Endothelial cell of umbilical vein (primary cell): ENCODE measurements around the gene INHBC. TPM values are rescaled to one million over a fixed set of nuclear protein-coding genes. Genes with fewer than 3 reads are reported as not detected.
"Not testable (repeated sequence)": the region's sequence is repeated elsewhere in the genome, so short reads cannot be mapped to it uniquely, and the experiment has no call there.

Experiments
- BruUV-seq: library from RNA; stranded (reverse); fragments of 400-500 nt; replicated peaks from 2 replicates; lab custom pipeline; 2021; lab: Mats Ljungman, UMichigan
- CTCF ChIA-PET: fragments of 300-600, 350-600 bp; sonication (Branson Sonifier 250); formaldehyde crosslinking; loops from one replicate; lab custom pipeline; 2021; ENCODE audit warnings: antibody characterized with exemption, inconsistent platforms; lab: Charles Lee
- POLR2A ChIA-PET: fragments of 300-600, 350-600 bp; sonication (Branson Sonifier 250); formaldehyde crosslinking; loops from one replicate; lab custom pipeline; 2021; ENCODE audit warnings: antibody characterized with exemption, inconsistent platforms; lab: Charles Lee
- DNase-seq: peaks from one replicate; pipeline ENCODE4 v3.0.0-alpha.2; 2011; ENCODE audit warnings: low read depth, low spot score
- FAIRE-seq: peaks from 2 replicates; lab custom pipeline; 2011; peaks lifted over from hg19 to GRCh38; lab: Jason Lieb, UNC
- H2AFZ ChIP-seq: 2 replicates; pipeline ENCODE4 v1.6.0; 2012; ENCODE audit warnings: low read depth, low read length, control low read depth, inconsistent platforms
- H3K27ac ChIP-seq: 2 replicates; pipeline ENCODE4 v1.5.1; 2011; ENCODE audit warnings: low read depth, mild to moderate bottlenecking, control low read depth, low read length, moderate library complexity; ENCODE audit not compliant: insufficient read depth
- H3K27me3 ChIP-seq, 2 experiments: 2 replicates each; pipeline versions ENCODE4 v1.6.0 to v1.6.1; 2011; ENCODE audit warnings: low read length in 2 of 2, mixed read lengths in 1 of 2; ENCODE audit not compliant: control insufficient read depth in 2 of 2, insufficient read depth in 2 of 2
- H3K36me3 ChIP-seq, 2 experiments: 2 replicates in 1 of 2; 3 replicates in 1 of 2; pipeline ENCODE4 v1.5.1; 2011; ENCODE audit warnings: low read length in 2 of 2, mild to moderate bottlenecking in 1 of 2, moderate library complexity in 1 of 2; ENCODE audit not compliant: control insufficient read depth in 2 of 2, insufficient read depth in 2 of 2; ENCODE audit errors: extremely low read depth in 1 of 2
- H3K4me1 ChIP-seq: 3 replicates; pipeline ENCODE4 v1.5.1; 2011; ENCODE audit warnings: mild to moderate bottlenecking, low read length; ENCODE audit not compliant: control insufficient read depth, insufficient read depth; ENCODE audit errors: extremely low read depth
- H3K4me2 ChIP-seq: 2 replicates; pipeline ENCODE4 v1.6.1; 2011; ENCODE audit warnings: low read length, control low read depth, mixed read lengths; ENCODE audit not compliant: insufficient read depth
- H3K4me3 ChIP-seq, 3 experiments: fragments of 200-600 bp in 1 of 3; sonication (generic), shearing (Covaris generic) in 1 of 3; replicated peaks in 1 of 3; 2 replicates each; pipeline ENCODE4 v1.5.1; 2011 to 2016; ENCODE audit warnings: control low read depth in 3 of 3, low read length in 3 of 3, mild to moderate bottlenecking in 2 of 3, inconsistent platforms in 1 of 3, low read depth in 1 of 3, moderate library complexity in 1 of 3; ENCODE audit not compliant: insufficient read depth in 1 of 3
- H3K79me2 ChIP-seq: 2 replicates; pipeline ENCODE4 v1.6.0; 2012; ENCODE audit warnings: low read length, inconsistent platforms; ENCODE audit not compliant: control insufficient read depth, insufficient read depth
- H3K9ac ChIP-seq: replicated peaks from 2 replicates; pipeline ENCODE3; 2011; ENCODE audit warnings: low read length, control low read depth; ENCODE audit not compliant: insufficient read depth; ENCODE audit errors: extremely low read depth
- H3K9me1 ChIP-seq: replicated peaks from 3 replicates; pipeline ENCODE4 v1.6.0; 2011; ENCODE audit warnings: mild to moderate bottlenecking, low read length; ENCODE audit not compliant: control insufficient read depth, insufficient read depth; ENCODE audit errors: extremely low read depth
- H3K9me3 ChIP-seq: replicated peaks from 2 replicates; pipeline ENCODE4 v1.5.1; 2012; ENCODE audit warnings: low read length, inconsistent platforms; ENCODE audit not compliant: control insufficient read depth, insufficient read depth
- H4K20me1 ChIP-seq: replicated peaks from 2 replicates; pipeline ENCODE3; 2011; ENCODE audit warnings: mild to moderate bottlenecking, low read length; ENCODE audit not compliant: control insufficient read depth, insufficient read depth; ENCODE audit errors: extremely low read depth
- CTCF ChIP-seq, 2 donors: IDR thresholded peaks; 1 replicate in 1 of 2; 2 replicates in 1 of 2; pipeline ENCODE4 v1.5.1; 2011; ENCODE audit warnings: low read length in 2 of 2, mild to moderate bottlenecking in 2 of 2, moderate library complexity in 2 of 2, control low read depth in 1 of 2, inconsistent platforms in 1 of 2, low read depth in 1 of 2; ENCODE audit not compliant: insufficient read depth in 1 of 2; ENCODE audit errors: extremely low read depth in 1 of 2
- EZH2 ChIP-seq: IDR thresholded peaks from 2 replicates; pipeline ENCODE4 v1.6.1; 2012; ENCODE audit warnings: borderline replicate concordance, low read depth, mild to moderate bottlenecking, moderate library complexity, low read length, inconsistent platforms; ENCODE audit not compliant: severe bottlenecking
- FOS ChIP-seq: IDR thresholded peaks from 2 replicates; pipeline ENCODE4 v1.6.1; 2011; ENCODE audit warnings: mild to moderate bottlenecking, low read length, moderate library complexity, borderline replicate concordance; ENCODE audit not compliant: insufficient read depth
- GATA2 ChIP-seq: IDR thresholded peaks from 2 replicates; pipeline ENCODE4 v1.7.0; 2011; ENCODE audit warnings: low read depth, mild to moderate bottlenecking, moderate library complexity, mixed read lengths, low read length; ENCODE audit not compliant: insufficient read length, insufficient read depth
- JUN ChIP-seq: IDR thresholded peaks from 2 replicates; pipeline ENCODE4 v1.6.1; 2011; ENCODE audit warnings: borderline replicate concordance, low read depth; ENCODE audit not compliant: insufficient read length, insufficient read depth
- MAX ChIP-seq: IDR thresholded peaks from 2 replicates; pipeline ENCODE4 v1.6.1; 2011; ENCODE audit not compliant: insufficient read depth, insufficient read length
- MYC ChIP-seq: IDR thresholded peaks from one replicate; pipeline ENCODE4 v1.6.1; 2011; ENCODE audit warnings: mild to moderate bottlenecking, low read depth, low read length
- POLR2A ChIP-seq: IDR thresholded peaks from 2 replicates; pipeline ENCODE4 v1.6.1; 2012; ENCODE audit warnings: low read depth, mild to moderate bottlenecking, control low read depth, low read length
- POLR2AphosphoS5 ChIP-seq: IDR thresholded peaks from 2 replicates; pipeline ENCODE4 v1.6.1; 2012; ENCODE audit warnings: low read depth, mild to moderate bottlenecking, control low read depth, low read length, moderate library complexity; ENCODE audit not compliant: insufficient read depth
- dilution Hi-C: fragments of 300-500 bp; cut with MboI; formaldehyde crosslinking; loops from one replicate; pipeline ENCODE4 v1.15.0; 2019; ENCODE audit warnings: low sequenced_read_pairs; ENCODE audit not compliant: extremely low pct_ligation_motif_present
- intact Hi-C: fragments of 100-400 bp; cut with micrococcal nuclease; formaldehyde crosslinking; loops from one replicate; pipeline ENCODE4 v1.10.0; 2022
- polyA plus RNA-seq, 4 experiments: library from polyadenylated mRNA; depleted of rRNA in 3 of 4; stranded (reverse) in 3 of 4; unstranded in 1 of 4; fragments of >200 nt; gene quantifications; 2 replicates each; pipeline versions ENCODE4 v1.2.1 to v1.2.3, GENCODE V29; 2011 to 2012; ENCODE audit warnings: missing spikeins in 1 of 4
- total RNA-seq: library from RNA; stranded (reverse); gene quantifications from 2 replicates; pipeline ENCODE4 v1.2.3, GENCODE V29; 2021

Gene INHBC
- total and polyA plus RNA-seq, 2 donors (not counting 3 experiments of a cell fraction or from before 2014, with no cell fraction given): not detected

- Histone ChIP-seq H3K4me2 (no peak overlapping the region), H3K4me3 (no peak overlapping the region), H3K27me3 (no peaks in the 10 kb centered on the region), H3K9me3 (no peaks in the 10 kb centered on the region), H3K27ac (no peak overlapping the region), H3K4me1 (no peaks in the 10 kb centered on the region), H3K36me3 (no peaks in the 10 kb centered on the region), H3K9me1 (no peaks in the 10 kb centered on the region), H3K79me2 (peaks cover 2% of the 10 kb centered on the region), H3K9ac (no peak overlapping the region), H4K20me1 (no peaks in the 10 kb centered on the region), H2AFZ (no peak overlapping the region)
- DNase-seq (no peak), FAIRE-seq (no peak)
- dilution Hi-C loops (no loop called here), intact Hi-C loops (no loop called here)
- BruUV-seq: no TSS peak
- TF ChIP-seq EZH2 (no peak), POLR2AphosphoS5 (no peak), FOS (no peak), CTCF (IDR thresholded peaks at IDR 0.05; ENCODE audit: extremely low read depth in 1 of 2, insufficient read depth in 1 of 2, low read depth in 1 of 2, low read length in 2 of 2) (no peak), JUN (no peak), MYC (no peak), MAX (no peak), GATA2 (no peak), POLR2A (no peak)
- ChIA-PET POLR2A (interaction anchor here (0.5 kb wide), 1 partner anchor 9 kb away, joined by 3 read pairs; no protein-coding TSS in a partner anchor), CTCF (interaction anchor here (1.1 kb wide), 1 partner anchor 10 kb away, joined by 3 read pairs; no protein-coding TSS in a partner anchor)
Measured at GRCh38 chr12:57401165-57401564, 33.4 kb upstream of the INHBC start.

GRCh38 chr12:57402156-57402555 is 32.4 kb upstream of the INHBC start:
- H3K9me3 ChIP-seq, H3K9ac ChIP-seq, H2AFZ ChIP-seq, BruUV-seq, POLR2A ChIA-PET, H3K4me2 ChIP-seq, H3K27me3 ChIP-seq, DNase-seq, H3K4me1 ChIP-seq, intact Hi-C loops, H3K9me1 ChIP-seq, dilution Hi-C loops, H3K4me3 ChIP-seq, H3K79me2 ChIP-seq, H3K27ac ChIP-seq, FAIRE-seq, H4K20me1 ChIP-seq, H3K36me3 ChIP-seq: not testable (repeated sequence)
- CTCF ChIA-PET: interaction anchor here (1.1 kb wide), 1 partner anchor 9 kb away, joined by 3 read pairs; no protein-coding TSS in a partner anchor
